Right ventricle myocardium inferior (tissue), 1 donor: Measurements from ENCODE around the gene SLC29A3. TPM values are rescaled to one million over a fixed set of nuclear protein-coding genes. Genes with fewer than 3 reads are reported as not detected.
A peak's percentile ranks its signal among the peaks of the same experiment; 100 is the strongest.
"Not testable (repeated sequence)": the region's sequence is repeated elsewhere in the genome, so short reads cannot be mapped to it uniquely, and the experiment has no call there.

Experiments used
- ATAC-seq: fragments of 200-7000 bp; cut with Tn5 transposase; one replicate; pipeline ENCODE4 v1.9.1; 2020; ENCODE audit warnings: mild to moderate bottlenecking, moderate library complexity
- DNase-seq: peaks from one replicate; pipeline ENCODE4 v3.0.0; 2021; ENCODE audit errors: missing footprints
- intact Hi-C: fragments of 100-400 bp; cut with DNase I; formaldehyde crosslinking; loops from one replicate; pipeline ENCODE4 v1.11.0; 2022
- total RNA-seq: library from RNA; stranded (reverse); fragmentation: NEBNext Ultra II Directional; extraction: Animal tissue kit (Norgen Biotek cat#: 25700); gene quantifications from one replicate; pipeline ENCODE4 v1.2.1, GENCODE V29; 2021
- donor health status: DM: no; HTN: yes; CAD: no; lungs with severe emphysema.

SLC29A3 gene
- total RNA-seq, 1 donor from 2014 or later: 1.8 TPM

DNA sequence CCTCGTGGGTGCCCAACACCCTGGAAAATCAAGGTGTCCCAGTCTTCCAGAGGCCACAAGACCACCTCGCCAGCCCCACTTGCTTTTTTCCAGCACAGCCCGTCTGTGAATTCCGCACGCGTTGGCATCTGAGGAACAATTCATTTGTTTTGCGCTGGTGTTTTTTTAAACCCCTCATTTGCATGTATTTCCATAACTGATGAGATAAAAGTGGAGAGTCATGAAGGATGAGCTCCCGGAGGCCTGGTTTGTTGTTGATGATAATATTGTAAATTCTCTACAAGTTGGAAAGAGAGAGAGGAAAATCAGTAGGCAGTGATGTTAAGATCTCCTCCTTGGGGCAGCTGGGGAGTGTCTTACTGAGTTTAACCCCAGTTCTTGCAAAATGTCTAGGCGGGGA, 34.6 kb downstream of the SLC29A3 start:
- DNase-seq: no peak
- intact Hi-C loops: no loop called here
- no peak for ATAC-seq

DNA sequence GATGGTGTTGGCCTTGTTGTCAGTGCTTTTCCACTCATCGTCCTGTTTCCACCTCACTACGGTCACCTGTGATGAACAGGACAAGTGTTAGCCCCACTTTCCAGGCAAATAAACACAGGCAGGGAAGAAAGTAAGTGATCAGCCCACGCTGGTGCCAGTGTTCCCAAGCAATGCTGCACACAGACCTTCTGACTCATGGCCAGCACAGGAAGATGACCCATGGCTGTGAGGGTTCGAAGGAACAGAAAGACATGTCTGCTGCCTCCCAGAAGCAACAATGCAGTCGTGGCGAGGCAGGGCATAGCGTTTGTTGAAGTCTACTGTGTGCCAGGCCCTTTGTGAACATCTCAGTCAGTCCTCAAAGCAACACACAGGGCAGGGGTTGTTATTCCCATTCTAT, 35.7 kb downstream of the SLC29A3 start:
- intact Hi-C loops: no loop called here
- DNase-seq (no peak), ATAC-seq (no peak)

DNA sequence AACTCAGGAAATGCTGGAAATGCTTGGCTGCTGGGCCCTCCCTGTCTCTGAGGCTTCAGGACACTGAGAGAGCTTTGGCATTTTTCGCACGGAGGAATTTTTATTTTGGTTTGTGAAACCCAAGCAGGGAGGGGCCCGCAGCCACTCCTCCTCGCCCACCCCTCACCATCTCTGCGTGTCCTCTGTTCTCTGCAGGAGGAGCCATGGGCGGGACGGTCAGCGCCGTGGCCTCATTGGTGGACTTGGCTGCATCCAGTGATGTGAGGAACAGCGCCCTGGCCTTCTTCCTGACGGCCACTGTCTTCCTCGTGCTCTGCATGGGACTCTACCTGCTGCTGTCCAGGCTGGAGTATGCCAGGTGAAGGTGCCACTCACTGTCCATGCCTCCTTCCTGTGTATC, 36.8 kb downstream of the SLC29A3 start:
- intact Hi-C loops: no loop called here
- no peak for ATAC-seq
- no peak for DNase-seq

DNA sequence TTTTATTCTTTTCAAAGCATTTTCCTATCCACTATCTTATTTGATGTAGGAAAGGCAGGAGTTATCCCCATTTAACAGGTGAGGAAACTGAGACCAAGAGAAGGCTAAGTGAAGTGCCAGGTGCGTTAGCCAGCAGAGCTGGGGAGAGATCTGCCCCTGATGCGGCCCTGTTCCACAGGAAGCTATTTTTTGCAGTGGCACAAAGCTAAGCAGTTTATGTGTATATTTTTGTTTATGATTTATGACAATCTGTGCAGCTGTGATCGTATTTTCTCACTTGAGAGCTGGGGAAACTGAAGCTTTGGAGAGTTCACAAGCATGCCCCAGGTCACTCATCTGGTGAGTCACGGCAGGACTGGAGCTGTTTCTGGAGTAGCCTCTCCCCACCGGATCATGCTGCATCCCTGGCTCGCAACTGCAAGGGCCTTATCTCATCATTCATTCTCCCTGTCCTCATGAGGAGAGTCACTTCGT, 38.8 kb downstream of the SLC29A3 start:
- ATAC-seq (no peak), DNase-seq (no peak)
- intact Hi-C loops: no loop called here

DNA sequence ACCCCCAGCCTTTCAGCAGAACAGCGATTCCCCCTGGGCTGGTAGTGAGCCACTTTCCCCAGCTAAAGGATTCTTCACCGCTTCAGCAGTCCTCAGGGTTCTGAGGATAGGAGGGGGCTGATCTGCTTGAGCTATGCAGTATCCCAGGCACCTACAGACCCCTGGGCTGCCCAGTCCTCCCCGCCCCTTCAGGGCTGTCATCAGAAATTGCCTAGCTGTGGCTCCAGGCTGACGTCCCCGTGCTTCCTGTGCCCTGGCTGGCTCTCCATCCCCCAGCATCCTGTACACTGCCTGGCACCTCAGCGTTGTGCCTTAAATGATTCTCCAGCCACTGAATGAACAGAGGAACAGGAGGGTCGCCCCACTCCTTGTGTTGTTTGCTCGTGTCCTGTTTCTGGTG, 39.2 kb downstream of the SLC29A3 start:
- intact Hi-C loops: no loop called here
- ATAC-seq (no peak), DNase-seq (peak; percentile 35)

DNA sequence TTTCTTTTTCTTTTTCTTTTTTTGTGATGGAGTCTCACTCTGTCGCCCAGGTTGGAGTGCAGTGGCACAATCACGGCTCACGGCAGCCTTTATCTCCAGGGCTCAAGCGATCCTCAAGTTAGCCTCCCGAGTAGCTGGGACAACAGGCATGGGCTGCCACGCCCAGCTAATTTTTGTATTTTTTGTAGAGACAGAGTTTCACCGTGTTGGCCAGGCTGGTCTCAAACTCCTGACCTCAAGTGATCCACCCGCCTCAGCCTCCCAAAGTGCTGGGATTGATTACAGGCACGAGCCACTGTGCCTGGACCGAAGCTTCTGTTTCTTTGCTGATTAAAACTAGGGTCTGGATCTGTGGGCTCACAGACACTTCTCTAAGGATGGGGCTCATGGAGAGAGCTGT, 39.8 kb downstream of the SLC29A3 start:
- ATAC-seq, DNase-seq, intact Hi-C loops: not testable (repeated sequence)

DNA sequence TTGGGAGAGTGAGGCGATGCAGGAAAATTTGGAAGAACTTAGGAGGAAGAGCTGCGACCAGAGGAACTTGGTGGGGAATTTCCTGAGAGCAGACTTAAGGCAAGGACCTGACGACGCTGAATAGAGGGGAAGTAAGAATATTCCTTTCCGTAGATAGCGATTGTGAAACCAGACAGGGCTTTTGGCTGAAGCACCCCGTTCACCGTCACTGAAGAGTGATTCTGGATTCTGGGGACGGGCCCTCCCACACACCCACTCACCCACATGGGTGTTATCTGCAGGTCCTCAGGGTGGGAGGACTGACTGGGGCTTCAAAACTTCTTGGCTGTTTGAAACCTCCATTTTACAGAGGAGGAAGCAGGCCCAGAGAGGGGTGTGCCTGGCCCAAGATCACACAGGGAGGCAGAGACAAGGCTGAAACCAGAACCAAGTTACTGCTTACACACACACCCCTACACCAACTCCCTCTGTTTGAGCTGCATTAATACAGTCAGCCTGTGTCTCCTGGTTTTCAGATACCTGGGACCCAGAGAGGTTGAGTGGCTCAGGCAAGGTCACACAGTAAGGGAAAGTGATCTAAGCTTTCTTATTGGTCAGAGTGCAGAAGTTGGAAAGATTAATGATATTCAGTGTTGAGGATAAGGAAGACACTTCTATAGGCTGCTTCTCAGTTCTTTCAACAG, 40.4 kb downstream of the SLC29A3 start:
- intact Hi-C loops: no loop called here
- ATAC-seq (peak; percentile 64), DNase-seq (no peak)

DNA sequence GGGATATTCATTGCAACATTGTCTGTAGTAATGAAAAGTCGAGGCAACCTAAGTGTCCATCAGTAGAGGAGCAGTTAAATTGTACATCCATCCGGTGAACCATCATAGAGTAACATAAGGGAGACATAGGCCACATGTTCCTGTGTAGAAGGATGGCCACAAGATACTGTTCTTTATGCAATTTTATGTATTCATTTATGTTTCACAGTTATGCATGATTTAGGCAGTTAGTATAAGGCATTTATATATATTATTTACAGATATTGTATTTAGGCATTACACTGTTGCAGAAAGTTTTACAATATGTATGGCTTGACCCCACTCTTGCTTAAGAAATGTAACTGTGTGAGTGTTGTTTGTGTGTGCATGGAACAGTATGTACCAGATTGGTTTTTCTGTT, 41.7 kb downstream of the SLC29A3 start:
- intact Hi-C loops: no loop called here
- no peak for ATAC-seq
- DNase-seq: no peak

DNA sequence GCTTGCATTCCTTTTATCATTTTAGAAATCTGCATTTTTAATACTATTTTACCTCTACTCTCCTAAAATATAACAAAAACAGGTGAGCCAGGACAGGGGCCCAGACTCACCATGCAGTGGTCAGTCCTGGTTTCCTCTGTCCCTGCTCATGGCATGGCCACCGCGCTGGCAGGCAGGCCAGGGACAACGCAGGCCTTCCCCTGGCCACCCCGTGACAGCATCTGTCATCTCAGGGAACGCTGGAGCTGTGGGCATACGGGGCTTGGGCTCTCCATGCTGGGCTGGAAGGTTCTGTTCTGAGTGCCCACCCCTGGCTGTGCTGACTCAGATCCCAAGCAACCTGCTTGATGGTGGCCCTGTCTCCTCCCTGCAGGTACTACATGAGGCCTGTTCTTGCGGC, 42.5 kb downstream of the SLC29A3 start:
- ATAC-seq: no peak
- intact Hi-C loops: no loop called here
- no peak for DNase-seq

DNA sequence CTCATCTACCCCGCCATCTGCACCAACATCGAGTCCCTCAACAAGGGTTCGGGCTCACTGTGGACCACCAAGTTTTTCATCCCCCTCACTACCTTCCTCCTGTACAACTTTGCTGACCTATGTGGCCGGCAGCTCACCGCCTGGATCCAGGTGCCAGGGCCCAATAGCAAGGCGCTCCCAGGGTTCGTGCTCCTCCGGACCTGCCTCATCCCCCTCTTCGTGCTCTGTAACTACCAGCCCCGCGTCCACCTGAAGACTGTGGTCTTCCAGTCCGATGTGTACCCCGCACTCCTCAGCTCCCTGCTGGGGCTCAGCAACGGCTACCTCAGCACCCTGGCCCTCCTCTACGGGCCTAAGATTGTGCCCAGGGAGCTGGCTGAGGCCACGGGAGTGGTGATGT, 43.1 kb downstream of the SLC29A3 start:
- DNase-seq (peak; percentile 43), ATAC-seq (no peak)
- intact Hi-C loops: no loop called here

DNA sequence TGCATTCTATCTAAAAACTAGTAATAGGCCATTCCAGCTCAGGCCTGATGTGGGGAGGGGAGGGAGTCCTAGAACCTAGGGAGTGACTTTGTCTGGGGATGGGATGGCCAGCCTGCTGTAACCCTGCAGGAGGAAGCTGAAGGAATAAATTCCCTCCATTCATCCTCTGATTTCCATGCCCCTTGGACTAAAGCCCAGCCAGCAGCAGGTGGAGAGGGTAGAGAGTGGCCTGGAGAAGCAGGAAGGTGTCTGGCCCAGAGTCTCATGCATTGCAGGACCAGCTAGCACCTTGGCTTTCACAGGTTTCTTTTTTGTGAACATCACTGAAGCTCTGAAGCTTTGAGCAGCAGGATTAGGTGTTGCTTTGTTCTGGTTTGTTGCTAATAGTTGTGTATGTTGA, 44.9 kb downstream of the SLC29A3 start:
- ATAC-seq (no peak), DNase-seq (no peak)
- intact Hi-C loops: no loop called here

DNA sequence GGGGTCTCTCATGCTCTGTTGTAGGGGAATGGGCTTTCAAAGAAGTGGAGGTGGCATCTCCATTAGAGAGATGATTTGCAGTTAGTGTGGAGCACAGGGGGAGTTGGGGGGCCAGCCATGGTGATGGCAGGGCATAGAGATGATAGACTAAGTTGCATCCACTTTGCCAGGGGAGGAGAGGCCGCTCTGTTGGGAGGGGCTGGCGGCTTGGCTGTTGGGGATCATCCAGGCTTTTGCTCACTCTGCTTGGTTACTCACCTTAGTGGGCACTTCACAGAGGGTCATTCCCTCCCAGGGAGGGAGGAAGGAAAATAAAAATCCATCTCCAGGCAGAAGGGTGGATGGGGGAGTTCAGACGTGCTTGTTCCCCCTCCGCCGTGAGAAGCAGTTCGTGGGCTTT, 46.3 kb downstream of the SLC29A3 start:
- intact Hi-C loops: no loop called here
- DNase-seq (no peak), ATAC-seq (no peak)

DNA sequence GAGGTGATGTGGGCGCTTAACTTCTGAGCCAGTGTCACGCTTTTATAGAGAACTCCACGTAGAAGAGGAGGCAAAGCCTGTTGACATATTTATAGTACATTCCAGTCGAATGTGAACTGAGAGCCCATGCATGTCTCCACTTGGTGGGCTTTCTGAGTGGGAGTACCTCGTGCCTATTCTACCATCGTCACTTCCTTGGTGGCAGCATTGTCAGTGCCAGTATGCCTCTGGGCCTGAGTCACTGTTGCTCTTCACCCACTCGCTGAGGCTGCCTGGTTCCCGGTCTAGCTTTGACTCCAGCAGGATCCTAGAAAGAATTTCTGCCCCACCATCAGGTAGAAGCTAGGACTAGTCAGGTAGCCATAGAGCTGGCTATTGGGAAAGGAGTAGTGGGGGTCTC, 47.6 kb downstream of the SLC29A3 start:
- no peak for DNase-seq
- intact Hi-C loops: no loop called here
- no peak for ATAC-seq

DNA sequence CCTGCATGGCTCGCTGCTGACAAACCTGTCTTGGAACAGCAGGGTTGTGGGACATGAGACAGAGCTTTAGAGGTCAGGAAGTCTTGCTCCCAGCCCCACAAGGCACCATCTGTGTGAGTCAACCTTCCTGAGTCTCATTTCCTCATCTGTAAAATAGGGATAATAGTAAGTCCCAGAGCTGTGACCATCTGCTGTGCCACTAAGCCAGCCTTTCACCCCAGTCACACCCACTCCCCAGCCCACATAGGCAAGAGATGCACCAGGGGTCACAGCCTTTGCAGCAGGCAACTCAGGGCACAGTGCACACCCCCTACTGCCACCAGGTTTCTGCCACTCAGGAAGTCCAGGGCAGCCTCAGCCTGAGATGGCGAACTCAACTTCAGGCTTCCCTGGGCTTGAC, 48.2 kb downstream of the SLC29A3 start:
- peak; percentile 50 for ATAC-seq
- intact Hi-C loops: no loop called here
- no peak for DNase-seq

DNA sequence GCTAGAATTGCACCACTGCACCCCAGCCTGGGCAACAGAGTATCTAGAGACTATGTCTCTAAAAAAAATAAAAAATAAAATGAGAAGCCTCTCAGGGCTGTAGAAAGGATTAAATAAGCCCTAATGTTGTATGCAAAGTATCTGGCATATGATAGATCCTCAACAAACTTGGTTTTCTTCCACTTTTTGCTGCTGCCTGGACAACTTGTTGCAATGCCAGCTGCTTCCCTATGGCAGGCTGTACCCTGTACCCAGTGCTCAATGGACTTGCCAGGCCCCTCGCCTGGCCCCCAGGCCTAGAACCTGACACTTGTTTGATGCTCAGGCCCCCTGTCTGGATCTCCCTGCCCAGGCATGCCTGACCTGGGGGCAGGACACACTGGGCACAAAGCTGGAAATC, 49.1 kb downstream of the SLC29A3 start:
- intact Hi-C loops: no loop called here
- ATAC-seq (no peak), DNase-seq (no peak)

DNA sequence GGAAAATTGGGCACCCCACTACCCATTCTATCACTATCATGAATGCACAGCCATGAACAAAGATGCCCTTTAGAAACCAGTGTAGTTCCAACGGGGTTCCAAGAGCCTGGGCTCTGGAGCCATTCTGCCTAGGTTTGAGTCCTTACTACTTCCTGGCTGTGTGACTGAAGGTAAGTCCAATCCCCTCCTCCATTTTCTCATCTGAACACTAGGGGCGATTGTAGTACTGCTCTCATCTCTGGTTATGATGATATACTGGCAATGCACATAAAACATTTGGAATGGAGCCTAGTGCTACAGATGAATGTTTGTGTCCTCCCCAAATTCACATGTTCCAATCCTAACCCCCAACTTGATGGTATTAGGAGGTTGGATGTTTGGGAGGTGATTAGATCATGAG, 49.6 kb downstream of the SLC29A3 start:
- no peak for DNase-seq
- intact Hi-C loops: no loop called here
- ATAC-seq: no peak

DNA sequence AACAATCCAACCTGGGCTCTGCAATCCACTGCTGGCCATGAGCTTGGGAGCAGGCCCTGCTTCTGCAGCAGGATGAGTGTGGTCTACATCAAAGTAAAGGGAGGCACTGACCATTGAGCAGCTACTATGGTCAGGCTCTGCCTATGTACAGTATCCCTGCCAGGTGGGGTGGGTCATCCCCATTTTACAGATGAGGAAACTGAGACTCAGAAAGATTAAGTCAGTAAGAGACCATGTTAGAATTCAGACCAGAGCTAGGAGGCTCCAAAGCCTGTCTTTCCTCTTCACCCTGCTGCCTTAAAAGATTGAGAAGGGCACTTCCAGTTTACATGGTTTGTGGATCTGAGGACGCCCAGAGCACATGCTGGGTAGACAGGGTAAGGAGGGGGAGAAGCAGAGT, 50.5 kb downstream of the SLC29A3 start:
- intact Hi-C loops: no loop called here
- ATAC-seq: no peak
- DNase-seq: no peak

DNA sequence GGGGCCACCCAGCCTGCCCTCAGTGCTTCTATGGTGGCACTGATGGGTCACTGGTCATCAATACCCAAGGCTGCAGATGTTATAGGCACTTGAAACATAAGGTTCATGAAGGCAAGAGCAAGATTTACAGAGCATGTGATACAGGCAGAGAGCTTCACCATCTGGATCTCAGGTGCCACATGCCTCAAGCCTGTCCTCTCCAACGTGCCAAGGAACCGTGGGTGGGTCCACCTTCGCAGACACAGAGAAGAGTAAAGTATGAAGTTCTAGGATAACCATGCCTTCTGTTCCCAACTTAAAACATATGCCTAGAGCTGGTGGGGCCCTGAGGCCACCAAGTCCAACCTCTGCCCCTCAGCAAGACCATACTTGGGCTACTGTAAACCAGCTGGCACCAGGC, 51.0 kb downstream of the SLC29A3 start:
- DNase-seq (no peak), ATAC-seq (no peak)
- intact Hi-C loops: no loop called here

DNA sequence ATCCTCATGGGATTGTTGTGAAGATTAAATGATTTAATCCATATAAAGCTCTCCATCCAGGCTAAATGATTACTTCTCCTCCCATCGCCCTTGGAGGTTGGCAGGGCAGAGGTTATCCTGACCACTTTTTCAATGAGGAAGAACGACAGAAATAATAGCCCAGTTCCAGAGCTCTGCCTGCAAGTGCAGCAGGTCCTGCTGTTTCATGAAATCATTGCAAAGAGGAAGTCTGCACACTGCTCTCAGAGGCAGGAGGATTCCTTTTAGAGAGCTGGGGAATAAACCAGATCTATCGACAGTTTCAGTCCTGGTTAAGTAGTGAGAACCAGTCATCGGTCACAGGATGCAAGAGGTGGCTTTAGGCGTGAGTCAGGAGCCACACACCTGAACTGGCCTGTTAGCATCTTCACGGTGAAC, 52.7 kb downstream of the SLC29A3 start:
- ATAC-seq (peak; percentile 32), DNase-seq (no peak)
- intact Hi-C loops: no loop called here

DNA sequence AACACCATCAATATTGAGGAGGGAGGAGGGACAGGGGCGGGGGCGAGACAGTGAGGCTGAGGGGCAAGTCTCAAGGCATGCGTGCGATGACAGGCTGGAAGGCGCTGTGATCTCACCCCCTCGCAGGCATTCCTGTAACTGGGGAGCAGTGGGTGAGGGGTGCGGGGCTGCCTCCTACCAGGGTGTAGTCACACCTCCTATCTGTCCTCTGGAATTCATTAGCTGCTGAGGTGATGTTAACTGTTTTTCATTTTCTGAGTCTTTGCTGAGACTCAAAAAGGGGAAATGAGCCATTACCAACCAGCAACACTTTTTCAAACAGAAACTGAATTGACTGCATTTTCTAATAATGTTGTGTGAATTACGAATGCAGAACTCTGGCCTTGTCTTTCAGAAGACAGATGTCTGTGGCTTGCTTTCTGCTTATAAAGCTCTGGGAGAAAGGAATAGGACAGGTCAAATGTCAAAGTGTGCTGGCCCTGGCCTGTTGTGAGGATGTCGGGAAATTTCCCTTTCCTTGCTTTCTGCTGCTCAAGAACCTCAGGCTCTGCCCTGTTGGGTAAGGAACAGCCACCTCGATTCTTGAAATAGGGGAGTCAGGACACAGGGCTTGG, 53.9 kb downstream of the SLC29A3 start:
- ATAC-seq: no peak
- DNase-seq: no peak
- intact Hi-C loops: no loop called here
